DOHH2 (cell line): ENCODE measurements around the gene GSTM5.
"Not testable (repeated sequence)": the region's sequence is repeated elsewhere in the genome, so short reads cannot be mapped to it uniquely, and the experiment has no call there.

ENCODE experiments used
- H3F3A ChIP-seq: fragments of 200-600 bp; sonication (generic), shearing (Covaris generic); 2 replicates; pipeline ENCODE4 v1.6.0; 2016; ENCODE audit warnings: antibody characterized with exemption, mild to moderate bottlenecking; ENCODE audit not compliant: control insufficient read depth, insufficient read depth
- H3K27ac ChIP-seq: fragments of 200-600 bp; sonication (generic); 2 replicates; pipeline ENCODE4 v1.5.1; 2014; ENCODE audit warnings: low read depth, mild to moderate bottlenecking, low read length, moderate library complexity
- H3K27me3 ChIP-seq: fragments of 200-600 bp; sonication (generic); 2 replicates; pipeline ENCODE4 v1.6.1; 2014; ENCODE audit warnings: mild to moderate bottlenecking, low read length, mixed read lengths; ENCODE audit not compliant: control insufficient read depth
- H3K36me3 ChIP-seq: fragments of 200-600 bp; sonication (generic); 2 replicates; pipeline ENCODE4 v1.6.1; 2014; ENCODE audit warnings: mild to moderate bottlenecking, low read length, moderate library complexity, mixed read lengths; ENCODE audit not compliant: control insufficient read depth
- H3K4me1 ChIP-seq: fragments of 200-600 bp; sonication (generic); 2 replicates; pipeline ENCODE4 v1.6.1; 2014; ENCODE audit warnings: mild to moderate bottlenecking, low read length, mixed read lengths; ENCODE audit not compliant: control insufficient read depth
- H3K4me2 ChIP-seq: fragments of 200-600 bp; sonication (generic); 2 replicates; pipeline ENCODE4 v1.6.0; 2014; ENCODE audit warnings: mild to moderate bottlenecking, low read length, moderate library complexity
- H3K4me3 ChIP-seq: fragments of 200-600 bp; sonication (generic); 2 replicates; pipeline ENCODE4 v1.5.1; 2014; ENCODE audit warnings: mild to moderate bottlenecking, low read length, mixed read lengths
- H3K79me2 ChIP-seq: fragments of 200-600 bp; sonication (generic); 2 replicates; pipeline ENCODE4 v1.6.1; 2014; ENCODE audit warnings: mild to moderate bottlenecking, low read length, mixed read lengths; ENCODE audit not compliant: control insufficient read depth
- H3K9me2 ChIP-seq: fragments of 200-600 bp; sonication (generic); replicated peaks from 2 replicates; pipeline ENCODE4 v1.6.1; 2014; ENCODE audit warnings: mild to moderate bottlenecking, low read length, mixed read lengths; ENCODE audit not compliant: control insufficient read depth
- H3K9me3 ChIP-seq: fragments of 200-600 bp; sonication (generic); 2 replicates; pipeline ENCODE4 v1.6.1; 2014; ENCODE audit warnings: antibody characterized with exemption, low read length, mixed read lengths; ENCODE audit not compliant: control insufficient read depth, insufficient read depth
- H4K20me1 ChIP-seq: fragments of 200-600 bp; sonication (generic); 2 replicates; pipeline ENCODE4 v1.6.0; 2014; ENCODE audit warnings: low read depth, mild to moderate bottlenecking, antibody characterized with exemption, low read length, moderate library complexity; ENCODE audit not compliant: control insufficient read depth, insufficient read depth
- CTCF ChIP-seq: fragments of 200-600 bp; sonication (generic); IDR thresholded peaks from one replicate; pipeline ENCODE4 v1.5.1; 2014; ENCODE audit warnings: antibody characterized with exemption, mild to moderate bottlenecking, low read depth, low read length; ENCODE audit not compliant: poor library complexity, severe bottlenecking
- EZH2phosphoT487 ChIP-seq: fragments of 200-600 bp; sonication (generic); IDR thresholded peaks from 2 replicates; pipeline ENCODE4 v1.6.1; 2017; ENCODE audit warnings: borderline replicate concordance, mild to moderate bottlenecking, antibody characterized with exemption, low read length, moderate library complexity, mixed read lengths

GSTM5 gene

GRCh38 chr1:109676683-109677381, 35.2 kb upstream of the GSTM5 start:
- H3K4me1 ChIP-seq = not testable (repeated sequence)

DNA sequence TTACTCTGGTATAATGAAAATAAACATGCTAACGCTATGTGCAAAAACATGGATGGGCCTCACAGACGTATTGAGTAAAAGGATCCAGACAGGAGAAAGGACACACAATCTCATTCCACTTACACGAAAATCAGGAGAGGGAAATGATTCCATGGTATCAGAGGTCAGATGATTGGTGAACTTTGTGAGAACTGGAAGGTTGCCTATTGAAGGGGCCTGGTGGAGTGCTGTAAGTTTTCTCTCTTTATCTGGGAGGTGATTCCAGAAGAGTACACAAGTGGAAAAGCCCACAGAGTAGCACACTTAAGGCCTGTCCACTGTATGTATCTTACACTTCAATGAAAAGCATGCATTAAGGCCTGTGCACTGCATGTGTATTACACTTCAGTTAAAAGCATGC, 34.6 kb upstream of the GSTM5 start:
- Histone ChIP-seq H3K4me1 (no peaks in the 10 kb centered on the region), H3K9me2 (no peaks in the 10 kb centered on the region), H3K27ac (no peak overlapping the region), H3K4me2 (no peak overlapping the region), H3K9me3 (no peaks in the 10 kb centered on the region), H3K79me2 (no peaks in the 10 kb centered on the region), H3K27me3 (0 out of 2 replicates have a peak, but pooled peaks cover 4% of the 10 kb centered on the region), H4K20me1 (no peaks in the 10 kb centered on the region), H3K36me3 (no peaks in the 10 kb centered on the region), H3K4me3 (no peak overlapping the region), H3F3A (no peaks in the 10 kb centered on the region)
- no peak for TF ChIP-seq EZH2phosphoT487
- no peak for TF ChIP-seq CTCF

More at GRCh38 chr1:109676683-109677381, 35.2 kb upstream of the GSTM5 start:
- H3K27me3 ChIP-seq, H3K36me3 ChIP-seq, H3F3A ChIP-seq, H3K79me2 ChIP-seq, H3K9me3 ChIP-seq, H3K4me3 ChIP-seq, H4K20me1 ChIP-seq, H3K27ac ChIP-seq, H3K9me2 ChIP-seq, H3K4me2 ChIP-seq: not testable (repeated sequence)

DNA sequence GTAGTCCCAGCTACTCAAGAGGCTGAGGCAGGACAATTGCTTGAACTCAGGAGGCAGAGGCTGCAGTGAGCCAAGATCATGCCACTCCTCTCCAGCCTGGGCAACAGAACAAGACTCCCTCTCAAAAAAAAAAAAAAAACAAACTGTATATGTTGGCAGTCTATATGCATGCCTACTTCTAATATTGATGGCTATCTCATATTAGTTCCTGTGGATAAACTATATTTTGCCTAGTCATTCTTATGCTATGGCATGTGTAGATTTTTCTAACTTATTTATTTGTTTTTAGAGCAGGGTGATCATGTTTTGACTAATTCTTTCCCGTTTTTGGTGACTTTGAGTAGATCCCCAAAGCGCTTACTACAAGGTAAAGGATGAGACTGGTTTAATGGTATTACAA, 33.4 kb upstream of the GSTM5 start:
- H3K9me2 ChIP-seq, H3K79me2 ChIP-seq, H3K27ac ChIP-seq, H3F3A ChIP-seq, H3K9me3 ChIP-seq, H3K4me2 ChIP-seq, H4K20me1 ChIP-seq, H3K27me3 ChIP-seq, H3K36me3 ChIP-seq, H3K4me1 ChIP-seq, H3K4me3 ChIP-seq: not testable (repeated sequence)

DNA sequence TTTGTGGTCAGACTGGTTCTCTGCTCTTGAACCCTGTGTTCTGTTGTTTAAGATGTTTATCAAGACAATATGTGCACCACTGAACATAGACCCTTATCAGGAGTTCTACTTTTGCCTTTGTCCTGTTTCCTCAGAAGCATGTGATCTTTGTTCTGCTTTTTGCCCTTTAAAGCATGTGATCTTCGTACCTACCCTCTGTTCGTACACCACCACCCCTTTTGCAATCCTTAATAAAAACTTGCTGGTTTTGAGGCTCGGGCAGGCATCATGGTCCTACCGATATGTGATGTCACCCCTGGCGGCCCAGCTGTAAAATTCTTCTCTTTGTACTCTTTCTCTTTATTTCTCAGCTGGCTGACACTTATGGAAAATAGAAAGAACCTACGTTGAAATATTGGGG, 27.3 kb upstream of the GSTM5 start:
- H3K27ac ChIP-seq, H4K20me1 ChIP-seq, H3K79me2 ChIP-seq, H3K36me3 ChIP-seq, H3K9me2 ChIP-seq, H3K27me3 ChIP-seq, H3K4me2 ChIP-seq, H3F3A ChIP-seq, H3K9me3 ChIP-seq, H3K4me1 ChIP-seq, H3K4me3 ChIP-seq: not testable (repeated sequence)

GRCh38 chr1:109685399-109685798, 26.7 kb upstream of the GSTM5 start:
- H3K27me3 ChIP-seq, H3K4me1 ChIP-seq, H3K4me2 ChIP-seq, H3K4me3 ChIP-seq, H3K9me2 ChIP-seq, H3K9me3 ChIP-seq, H3F3A ChIP-seq, H3K79me2 ChIP-seq, H3K27ac ChIP-seq, H3K36me3 ChIP-seq, H4K20me1 ChIP-seq: not testable (repeated sequence)

- H3K27me3 ChIP-seq, H3K4me2 ChIP-seq, H3K4me3 ChIP-seq, H3K4me1 ChIP-seq, H3K27ac ChIP-seq, H3F3A ChIP-seq, H3K9me2 ChIP-seq, H3K9me3 ChIP-seq, H4K20me1 ChIP-seq, H3K79me2 ChIP-seq, H3K36me3 ChIP-seq: not testable (repeated sequence)
Observed at GRCh38 chr1:109685890-109686289, 26.2 kb upstream of the GSTM5 start.

DNA sequence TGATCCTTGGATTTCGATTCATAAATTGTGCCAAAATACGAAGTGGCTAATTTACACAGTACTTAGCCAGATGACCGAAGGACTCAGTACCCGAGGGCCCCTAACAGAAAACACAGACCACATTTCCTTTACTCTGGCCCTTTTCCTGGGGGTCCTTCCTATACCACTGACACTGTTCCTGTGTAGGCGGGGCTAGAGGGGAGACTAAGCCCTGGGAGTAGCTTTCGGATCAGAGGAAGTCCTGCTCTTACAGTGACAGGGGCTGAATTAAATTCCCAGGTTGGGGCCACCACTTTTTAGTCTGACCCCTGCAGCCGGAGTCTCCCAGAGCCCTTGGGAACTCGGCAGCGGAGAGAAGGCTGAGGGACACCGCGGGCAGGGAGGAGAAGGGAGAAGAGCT, 24.9 kb upstream of the GSTM5 start:
- H3K36me3 ChIP-seq, H3K4me2 ChIP-seq, H3K27ac ChIP-seq, H3K79me2 ChIP-seq, H4K20me1 ChIP-seq, H3K9me2 ChIP-seq, H3K4me1 ChIP-seq, H3K27me3 ChIP-seq, H3K9me3 ChIP-seq, H3F3A ChIP-seq, H3K4me3 ChIP-seq: not testable (repeated sequence)
